VCaP (cell line): ENCODE measurements around the gene TOPBP1.

Experiments used
- H3K27ac ChIP-seq: fragments of 450-650 bp; 2 replicates; pipeline ENCODE4 v1.5.1; 2017
- TF ChIP-seq, protein P1 (sequence below): fragments of 450-650 bp; conservative IDR thresholded peaks from 2 replicates; pipeline ENCODE4 v1.5.1; 2017; ENCODE audit warnings: mild to moderate bottlenecking, moderate library complexity

The TOPBP1 gene

DNA sequence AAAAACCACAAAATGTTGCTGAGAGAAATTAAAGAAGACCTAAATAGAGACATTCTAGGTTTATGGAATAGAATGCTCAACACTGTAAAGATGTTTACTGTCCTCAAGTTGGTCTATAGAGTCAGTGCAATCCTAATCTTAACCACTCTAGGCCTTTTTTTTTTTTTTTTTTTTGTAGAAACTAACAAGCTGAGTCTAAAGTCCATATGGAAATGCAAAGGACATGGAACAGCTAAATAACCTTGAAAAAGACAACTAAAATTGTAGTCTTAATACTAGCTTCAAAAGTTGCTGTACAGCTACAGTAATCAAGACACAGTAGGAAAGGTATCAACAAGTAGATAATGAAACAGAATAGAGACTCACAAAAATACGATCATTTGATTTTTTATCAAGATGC, 55.4 kb downstream of the TOPBP1 start:
- no peak overlapping the region for H3K27ac ChIP-seq

DNA sequence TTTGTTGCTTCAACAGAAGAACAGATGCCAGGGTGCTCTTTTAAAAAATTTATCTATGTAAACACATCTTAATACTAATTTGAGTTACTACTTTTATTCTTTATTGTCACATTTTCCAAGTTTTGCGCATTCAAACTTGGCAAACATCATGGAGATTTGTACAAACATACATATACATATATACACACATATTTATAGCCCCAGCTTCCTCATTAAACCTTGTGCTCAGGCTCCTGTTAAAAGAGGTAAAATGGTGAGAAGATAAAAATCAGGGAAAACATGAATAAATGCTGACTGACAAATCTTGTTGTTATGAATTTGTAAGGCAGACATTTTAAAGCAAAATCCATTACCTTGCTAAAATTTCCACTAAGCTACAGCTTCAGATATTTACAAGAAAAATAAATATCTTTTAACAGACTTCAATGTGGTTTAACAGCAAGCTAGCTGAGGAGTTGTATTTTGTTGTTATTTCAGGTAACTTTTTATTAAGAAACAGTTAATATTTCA, 61.1 kb downstream of the TOPBP1 start:
- TF ChIP-seq, protein P1, sequence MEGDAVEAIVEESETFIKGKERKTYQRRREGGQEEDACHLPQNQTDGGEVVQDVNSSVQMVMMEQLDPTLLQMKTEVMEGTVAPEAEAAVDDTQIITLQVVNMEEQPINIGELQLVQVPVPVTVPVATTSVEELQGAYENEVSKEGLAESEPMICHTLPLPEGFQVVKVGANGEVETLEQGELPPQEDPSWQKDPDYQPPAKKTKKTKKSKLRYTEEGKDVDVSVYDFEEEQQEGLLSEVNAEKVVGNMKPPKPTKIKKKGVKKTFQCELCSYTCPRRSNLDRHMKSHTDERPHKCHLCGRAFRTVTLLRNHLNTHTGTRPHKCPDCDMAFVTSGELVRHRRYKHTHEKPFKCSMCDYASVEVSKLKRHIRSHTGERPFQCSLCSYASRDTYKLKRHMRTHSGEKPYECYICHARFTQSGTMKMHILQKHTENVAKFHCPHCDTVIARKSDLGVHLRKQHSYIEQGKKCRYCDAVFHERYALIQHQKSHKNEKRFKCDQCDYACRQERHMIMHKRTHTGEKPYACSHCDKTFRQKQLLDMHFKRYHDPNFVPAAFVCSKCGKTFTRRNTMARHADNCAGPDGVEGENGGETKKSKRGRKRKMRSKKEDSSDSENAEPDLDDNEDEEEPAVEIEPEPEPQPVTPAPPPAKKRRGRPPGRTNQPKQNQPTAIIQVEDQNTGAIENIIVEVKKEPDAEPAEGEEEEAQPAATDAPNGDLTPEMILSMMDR: no peak
- H3K27ac ChIP-seq: 0 out of 2 replicates have a peak overlapping the region, but pooled peaks have one; percentile 8

More for the DNA sequence above, 55.4 kb downstream of the TOPBP1 start:
- TF ChIP-seq, protein P1: no peak

DNA sequence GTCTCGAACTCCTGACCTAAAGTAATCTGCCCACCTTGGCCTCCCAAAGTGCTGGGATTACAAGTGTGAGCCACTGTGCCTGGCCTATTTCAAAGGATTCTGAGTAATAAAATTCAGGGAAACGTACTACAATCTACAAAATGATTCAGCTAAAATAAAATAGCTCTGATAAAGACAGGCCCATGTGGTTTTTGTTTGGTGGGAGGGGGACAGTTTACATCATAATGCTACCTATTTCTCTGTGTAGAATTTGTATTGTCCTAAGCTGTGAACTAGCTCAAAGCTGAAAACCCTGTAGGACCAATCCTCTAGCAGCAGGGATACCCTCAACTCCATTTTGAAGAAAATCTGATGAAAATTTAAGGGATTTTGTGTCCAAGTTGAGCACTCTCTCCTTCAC, 62.5 kb downstream of the TOPBP1 start:
- H3K27ac ChIP-seq: no peak overlapping the region
- TF ChIP-seq, protein P1: no peak

DNA sequence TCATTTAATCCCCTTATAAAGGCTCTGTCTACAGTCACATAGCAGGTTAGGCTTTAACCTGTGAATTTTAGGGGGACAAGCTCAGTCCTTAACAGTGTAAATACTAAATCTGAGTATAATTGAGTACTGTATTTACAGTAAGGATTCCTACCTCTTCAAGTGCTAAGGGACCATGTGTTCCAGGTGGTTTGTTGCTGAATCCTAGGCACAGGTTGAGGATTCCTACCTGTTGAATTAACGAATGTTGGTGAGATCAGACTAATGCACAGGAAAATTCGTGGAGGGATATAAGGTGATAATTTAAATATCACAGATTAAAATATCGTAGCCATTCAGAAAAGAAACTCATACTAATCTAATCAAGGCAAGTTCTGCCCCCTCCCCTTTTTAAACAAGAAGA, 63.3 kb downstream of the TOPBP1 start:
- TF ChIP-seq, protein P1: no peak
- no peak overlapping the region for H3K27ac ChIP-seq

DNA sequence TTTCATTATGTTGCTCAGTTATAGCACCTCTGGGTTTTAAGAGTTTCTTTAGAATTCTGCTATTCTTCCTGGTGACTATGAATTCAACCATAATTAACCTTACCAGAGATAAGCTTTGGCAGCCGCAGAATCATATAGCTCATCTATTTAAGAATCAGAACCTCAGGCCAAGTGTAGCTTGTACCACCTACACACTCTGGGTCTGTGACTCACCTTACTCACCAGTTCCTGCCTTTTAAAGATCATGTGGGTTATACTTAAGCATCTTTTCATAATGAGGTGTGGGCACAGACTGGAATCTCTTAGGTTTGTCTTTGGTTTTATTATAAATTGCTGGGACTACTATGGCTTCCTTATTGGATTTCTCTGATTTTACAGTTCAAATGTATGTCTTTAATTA, 66.4 kb downstream of the TOPBP1 start:
- H3K27ac ChIP-seq: no peak overlapping the region
- TF ChIP-seq, protein P1: no peak

- TF ChIP-seq, protein P1: no peak
- no peak overlapping the region for H3K27ac ChIP-seq
Measured at GRCh38 chr3:133593243-133593642, 68.5 kb downstream of the TOPBP1 start.

GRCh38 chr3:133592843-133593242, 68.9 kb downstream of the TOPBP1 start:
- TF ChIP-seq, protein P1: no peak
- no peak overlapping the region for H3K27ac ChIP-seq
